ENCODE measurements around the gene PIK3R4.

PIK3R4 gene

DNA sequence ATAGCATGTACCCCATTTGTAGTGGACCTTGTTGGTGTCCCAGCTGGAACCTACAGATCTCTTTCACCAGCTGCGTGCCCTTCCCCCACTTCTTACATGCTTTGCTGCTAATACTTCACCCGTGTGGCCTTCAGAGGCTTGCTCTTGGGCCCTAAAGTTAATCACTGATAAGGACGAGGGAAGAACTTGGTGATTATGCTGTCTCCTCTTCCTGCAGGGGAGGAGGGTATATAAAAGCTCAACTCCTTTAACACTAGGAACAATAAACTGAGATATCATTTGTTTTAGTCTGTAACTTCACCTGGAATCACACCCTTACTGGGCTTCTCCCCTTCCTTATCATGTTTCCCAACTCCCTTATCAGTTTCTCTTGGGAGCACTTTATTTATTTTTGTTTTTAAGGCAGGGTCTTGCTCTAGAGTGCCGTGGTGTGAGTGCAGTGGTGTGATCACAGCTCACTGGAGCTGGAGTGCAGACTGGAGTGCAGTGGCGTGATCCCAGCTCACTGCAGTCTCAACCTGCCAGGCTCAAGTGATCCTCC lies 43.2 kb upstream of the PIK3R4 start:
- Histone ChIP-seq H3K27me3 (ENCODE audit: control insufficient read depth, low read length) (peaks cover 15% of the 10 kb centered on the region; the same call in 1 of the 2 replicates), H3K4me1 (ENCODE audit: control insufficient read depth, low read length) (no peaks in the 10 kb centered on the region), H3K9me2 (replicated peaks; ENCODE audit: control insufficient read depth, low read length) (no peaks in the 10 kb centered on the region), H3K9me3 (ENCODE audit: control insufficient read depth, insufficient read depth, low read length) (no peaks in the 10 kb centered on the region), H3K36me3 (ENCODE audit: control insufficient read depth, low read length) (no peaks in the 10 kb centered on the region), H3K27ac (ENCODE audit: low read depth, low read length) (no peak overlapping the region), H3K4me3 (ENCODE audit: low read length) (no peak overlapping the region), H3K79me2 (ENCODE audit: control insufficient read depth, low read length) (no peaks in the 10 kb centered on the region), H3F3A (ENCODE audit: control insufficient read depth, insufficient read depth) (no peaks in the 10 kb centered on the region), H4K20me1 (ENCODE audit: control insufficient read depth, insufficient read depth, low read depth, low read length) (no peaks in the 10 kb centered on the region), H3K4me2 (ENCODE audit: low read length) (no peak overlapping the region)
- TF ChIP-seq, protein P1, sequence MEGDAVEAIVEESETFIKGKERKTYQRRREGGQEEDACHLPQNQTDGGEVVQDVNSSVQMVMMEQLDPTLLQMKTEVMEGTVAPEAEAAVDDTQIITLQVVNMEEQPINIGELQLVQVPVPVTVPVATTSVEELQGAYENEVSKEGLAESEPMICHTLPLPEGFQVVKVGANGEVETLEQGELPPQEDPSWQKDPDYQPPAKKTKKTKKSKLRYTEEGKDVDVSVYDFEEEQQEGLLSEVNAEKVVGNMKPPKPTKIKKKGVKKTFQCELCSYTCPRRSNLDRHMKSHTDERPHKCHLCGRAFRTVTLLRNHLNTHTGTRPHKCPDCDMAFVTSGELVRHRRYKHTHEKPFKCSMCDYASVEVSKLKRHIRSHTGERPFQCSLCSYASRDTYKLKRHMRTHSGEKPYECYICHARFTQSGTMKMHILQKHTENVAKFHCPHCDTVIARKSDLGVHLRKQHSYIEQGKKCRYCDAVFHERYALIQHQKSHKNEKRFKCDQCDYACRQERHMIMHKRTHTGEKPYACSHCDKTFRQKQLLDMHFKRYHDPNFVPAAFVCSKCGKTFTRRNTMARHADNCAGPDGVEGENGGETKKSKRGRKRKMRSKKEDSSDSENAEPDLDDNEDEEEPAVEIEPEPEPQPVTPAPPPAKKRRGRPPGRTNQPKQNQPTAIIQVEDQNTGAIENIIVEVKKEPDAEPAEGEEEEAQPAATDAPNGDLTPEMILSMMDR (IDR thresholded peaks at IDR 0.05; ENCODE audit: low read depth, low read length, poor library complexity, severe bottlenecking) = no peak
- no peak for TF ChIP-seq EZH2phosphoT487 (IDR thresholded peaks at IDR 0.05; ENCODE audit: borderline replicate concordance, low read length)

DNA sequence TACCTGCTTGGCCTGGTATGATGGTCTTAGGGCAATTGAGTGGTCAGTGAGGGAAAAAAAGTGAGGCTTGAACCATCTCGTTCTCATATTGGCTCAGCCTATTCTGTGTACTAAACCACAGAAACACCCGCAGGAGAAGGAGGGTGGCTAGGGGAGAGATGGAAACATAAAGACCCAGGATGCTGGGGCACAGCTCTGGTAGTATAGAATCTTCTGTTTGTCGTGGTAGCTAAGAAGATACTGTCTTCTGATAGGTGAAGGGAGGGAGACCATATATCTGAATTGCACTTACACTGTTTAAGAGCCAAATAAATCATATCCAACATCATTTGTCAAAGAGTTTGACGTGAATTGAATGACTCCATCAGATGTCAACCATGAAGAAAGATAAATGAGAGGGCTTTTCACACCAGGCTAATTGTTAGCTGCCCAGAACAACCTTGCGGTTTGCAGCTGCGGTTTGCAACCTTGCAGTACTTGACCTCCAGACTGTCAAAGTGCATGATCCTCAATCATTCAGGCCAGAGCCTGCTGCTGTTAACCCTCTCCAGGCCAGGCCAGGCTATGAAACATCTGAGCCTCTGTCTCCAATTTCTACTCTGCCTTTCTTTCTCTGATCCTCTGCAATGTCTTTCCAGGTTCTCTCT lies 40.9 kb upstream of the PIK3R4 start:
- H4K20me1 ChIP-seq (ENCODE audit: control insufficient read depth, insufficient read depth, low read depth, low read length) = no peaks in the 10 kb centered on the region
- no peaks in the 10 kb centered on the region for H3K36me3 ChIP-seq (ENCODE audit: control insufficient read depth, low read length)
- H3K9me2 ChIP-seq (replicated peaks; ENCODE audit: control insufficient read depth, low read length) = no peaks in the 10 kb centered on the region
- no peak overlapping the region for H3K27ac ChIP-seq (ENCODE audit: low read depth, low read length)
- no peak overlapping the region for H3K4me2 ChIP-seq (ENCODE audit: low read length)
- no peaks in the 10 kb centered on the region for H3K4me1 ChIP-seq (ENCODE audit: control insufficient read depth, low read length)
- H3K4me3 ChIP-seq (ENCODE audit: low read length) = no peak overlapping the region
- no peaks in the 10 kb centered on the region for H3F3A ChIP-seq (ENCODE audit: control insufficient read depth, insufficient read depth)
- H3K9me3 ChIP-seq (ENCODE audit: control insufficient read depth, insufficient read depth, low read length) = no peaks in the 10 kb centered on the region
- no peak for TF ChIP-seq EZH2phosphoT487 (IDR thresholded peaks at IDR 0.05; ENCODE audit: borderline replicate concordance, low read length)
- TF ChIP-seq, protein P1 (IDR thresholded peaks at IDR 0.05; ENCODE audit: low read depth, low read length, poor library complexity, severe bottlenecking) = no peak
- H3K79me2 ChIP-seq (ENCODE audit: control insufficient read depth, low read length) = no peaks in the 10 kb centered on the region
- H3K27me3 ChIP-seq (ENCODE audit: control insufficient read depth, low read length) = peaks cover 14% of the 10 kb centered on the region

DNA sequence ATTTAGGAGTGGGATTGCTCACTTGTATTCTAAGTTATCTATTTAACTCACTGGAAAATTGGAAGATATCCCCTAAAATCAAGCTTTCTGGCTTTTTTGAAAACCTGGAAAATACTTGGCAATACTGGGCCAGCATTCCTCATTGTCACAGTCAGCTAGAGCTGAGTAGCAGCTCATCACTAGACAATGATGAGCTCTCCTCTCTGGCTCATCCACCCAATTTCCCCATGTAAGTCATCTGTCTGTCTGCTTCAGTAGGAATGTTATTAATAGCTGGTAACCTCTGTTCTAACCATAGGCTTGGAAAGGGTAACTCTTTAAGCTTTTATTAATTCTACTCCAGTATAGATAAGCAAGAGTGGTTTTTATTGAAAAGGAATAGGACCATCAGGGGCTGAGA lies 39.7 kb upstream of the PIK3R4 start:
- no peaks in the 10 kb centered on the region for H3K79me2 ChIP-seq (ENCODE audit: control insufficient read depth, low read length)
- H3K4me2 ChIP-seq (ENCODE audit: low read length) = no peak overlapping the region
- H3K27me3 ChIP-seq (ENCODE audit: control insufficient read depth, low read length) = peaks cover 14% of the 10 kb centered on the region
- no peaks in the 10 kb centered on the region for H4K20me1 ChIP-seq (ENCODE audit: control insufficient read depth, insufficient read depth, low read depth, low read length)
- no peaks in the 10 kb centered on the region for H3K4me1 ChIP-seq (ENCODE audit: control insufficient read depth, low read length)
- H3K9me3 ChIP-seq (ENCODE audit: control insufficient read depth, insufficient read depth, low read length) = no peaks in the 10 kb centered on the region
- H3K36me3 ChIP-seq (ENCODE audit: control insufficient read depth, low read length) = no peaks in the 10 kb centered on the region
- no peaks in the 10 kb centered on the region for H3K9me2 ChIP-seq (replicated peaks; ENCODE audit: control insufficient read depth, low read length)
- H3F3A ChIP-seq (ENCODE audit: control insufficient read depth, insufficient read depth) = no peaks in the 10 kb centered on the region
- no peak overlapping the region for H3K27ac ChIP-seq (ENCODE audit: low read depth, low read length)
- TF ChIP-seq, protein P1 (IDR thresholded peaks at IDR 0.05; ENCODE audit: low read depth, low read length, poor library complexity, severe bottlenecking) = no peak
- no peak for TF ChIP-seq EZH2phosphoT487 (IDR thresholded peaks at IDR 0.05; ENCODE audit: borderline replicate concordance, low read length)
- no peak overlapping the region for H3K4me3 ChIP-seq (ENCODE audit: low read length)
